Measurements from ENCODE around the gene XRCC1.
A peak's percentile ranks its signal among the peaks of the same experiment; 100 is the strongest.
"Not testable (repeated sequence)": the region's sequence is repeated elsewhere in the genome, so short reads cannot be mapped to it uniquely, and the experiment has no call there.

Gene XRCC1

DNA sequence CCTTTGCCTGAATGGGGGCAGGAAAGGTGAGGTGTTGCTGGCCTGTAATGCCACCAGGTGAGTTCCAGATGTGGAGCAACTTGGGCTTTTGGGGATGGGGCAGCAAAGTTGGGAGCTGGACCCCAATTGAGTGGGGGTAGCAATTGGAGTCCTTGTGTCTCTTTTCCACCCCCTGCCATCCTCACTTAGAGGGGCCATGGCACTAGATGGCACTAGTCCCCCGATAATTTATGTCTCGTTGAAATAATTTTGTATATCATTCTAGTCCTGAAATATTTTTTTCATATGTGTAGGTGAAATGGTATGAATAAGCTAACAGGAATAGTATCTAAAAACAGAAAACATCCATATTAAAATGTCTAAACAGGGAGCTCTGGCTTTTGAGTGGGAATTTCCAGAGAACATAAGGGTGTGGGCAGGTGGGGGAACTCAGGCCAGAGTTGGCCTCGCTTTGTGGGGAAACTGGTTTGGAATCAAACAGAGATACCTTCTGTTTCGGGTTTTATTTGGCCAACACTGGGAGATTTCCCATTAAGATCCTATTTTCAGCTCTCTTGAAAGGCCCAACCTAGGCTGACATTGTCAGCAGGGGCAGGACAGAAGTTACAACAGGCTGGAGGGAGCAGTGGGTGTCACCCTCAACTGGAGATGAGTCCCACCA is 24.4 kb upstream of the XRCC1 start:
- no peak for DNase-seq

DNA sequence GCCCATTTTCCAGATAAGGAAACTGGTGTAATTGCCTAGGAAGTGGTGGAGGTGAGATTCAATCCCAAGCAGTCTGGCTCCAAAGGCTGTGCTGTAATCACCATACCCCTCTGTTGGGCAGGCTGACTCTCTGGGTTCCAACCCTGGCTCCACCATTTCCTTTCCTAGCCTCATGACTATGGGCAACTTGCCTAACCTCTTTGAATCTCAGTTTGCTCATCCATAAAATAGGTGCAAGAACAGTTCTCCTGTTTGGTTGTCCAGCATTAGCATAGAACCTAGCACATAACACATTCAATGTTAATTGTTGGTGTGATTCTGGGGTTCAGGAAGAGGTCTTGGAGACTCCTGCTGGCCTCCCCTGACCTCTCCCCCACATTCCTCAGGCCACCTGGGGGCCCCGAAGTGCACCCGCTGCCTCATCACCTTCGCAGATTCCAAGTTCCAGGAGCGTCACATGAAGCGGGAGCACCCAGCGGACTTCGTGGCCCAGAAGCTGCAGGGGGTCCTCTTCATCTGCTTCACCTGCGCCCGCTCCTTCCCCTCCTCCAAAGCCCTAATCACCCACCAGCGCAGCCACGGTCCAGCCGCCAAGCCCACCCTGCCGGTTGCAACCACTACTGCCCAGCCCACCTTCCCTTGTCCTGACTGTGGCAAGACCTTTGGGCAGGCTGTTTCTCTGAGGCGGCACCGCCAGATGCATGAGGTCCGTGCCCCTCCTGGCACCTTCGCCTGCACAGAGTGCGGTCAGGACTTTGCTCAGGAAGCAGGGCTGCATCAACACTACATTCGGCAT is 23.3 kb upstream of the XRCC1 start:
- DNase-seq = no peak

DNA sequence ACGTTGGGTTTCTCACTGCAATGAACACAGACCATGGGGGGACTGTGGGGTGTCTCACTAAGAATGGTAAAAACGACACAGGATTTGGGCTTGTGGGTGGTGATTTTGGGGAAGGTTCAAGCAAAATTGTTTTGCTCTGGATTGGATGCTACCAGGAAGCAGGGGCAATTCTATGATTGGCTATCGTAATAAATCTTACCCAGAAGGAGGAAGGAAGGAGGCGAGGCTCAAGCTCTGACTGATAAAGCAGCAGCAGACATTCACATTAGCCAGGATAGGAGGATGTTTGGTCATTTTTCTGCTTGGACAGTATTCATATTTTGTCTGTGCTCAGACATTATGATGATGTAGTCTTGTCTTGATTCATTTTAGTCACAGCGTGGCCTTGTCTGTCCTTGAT is 22.5 kb upstream of the XRCC1 start:
- no peak for DNase-seq

DNA sequence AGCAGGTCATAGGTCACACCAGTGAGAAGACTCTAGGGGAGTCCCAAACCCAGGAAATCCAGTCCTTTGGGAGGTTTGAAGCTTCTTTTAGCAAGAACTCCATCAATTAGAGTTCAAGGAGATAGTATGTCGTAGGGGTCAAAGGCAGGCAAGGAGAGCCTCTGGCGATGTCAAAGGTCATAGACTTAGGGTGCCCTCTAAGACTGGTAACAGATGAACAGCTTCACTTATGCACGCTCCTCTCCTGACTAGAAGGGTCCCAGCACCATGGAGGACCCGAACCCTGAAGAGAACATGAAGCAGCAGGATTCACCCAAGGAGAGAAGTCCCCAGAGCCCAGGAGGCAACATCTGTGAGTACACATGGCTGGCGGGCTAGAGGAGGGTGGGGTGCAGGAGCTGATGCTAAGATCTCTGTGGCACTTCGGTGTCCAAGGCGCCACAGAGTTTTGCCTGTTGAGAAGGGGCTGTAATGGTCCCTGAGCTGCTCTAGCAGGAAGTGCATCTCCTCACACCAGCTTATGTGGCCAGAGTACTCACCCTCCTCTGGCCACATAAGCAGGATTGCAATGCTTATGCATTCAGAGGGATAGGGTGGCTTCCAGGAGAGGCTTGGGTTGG is 21.6 kb upstream of the XRCC1 start:
- DNase-seq = no peak

DNA sequence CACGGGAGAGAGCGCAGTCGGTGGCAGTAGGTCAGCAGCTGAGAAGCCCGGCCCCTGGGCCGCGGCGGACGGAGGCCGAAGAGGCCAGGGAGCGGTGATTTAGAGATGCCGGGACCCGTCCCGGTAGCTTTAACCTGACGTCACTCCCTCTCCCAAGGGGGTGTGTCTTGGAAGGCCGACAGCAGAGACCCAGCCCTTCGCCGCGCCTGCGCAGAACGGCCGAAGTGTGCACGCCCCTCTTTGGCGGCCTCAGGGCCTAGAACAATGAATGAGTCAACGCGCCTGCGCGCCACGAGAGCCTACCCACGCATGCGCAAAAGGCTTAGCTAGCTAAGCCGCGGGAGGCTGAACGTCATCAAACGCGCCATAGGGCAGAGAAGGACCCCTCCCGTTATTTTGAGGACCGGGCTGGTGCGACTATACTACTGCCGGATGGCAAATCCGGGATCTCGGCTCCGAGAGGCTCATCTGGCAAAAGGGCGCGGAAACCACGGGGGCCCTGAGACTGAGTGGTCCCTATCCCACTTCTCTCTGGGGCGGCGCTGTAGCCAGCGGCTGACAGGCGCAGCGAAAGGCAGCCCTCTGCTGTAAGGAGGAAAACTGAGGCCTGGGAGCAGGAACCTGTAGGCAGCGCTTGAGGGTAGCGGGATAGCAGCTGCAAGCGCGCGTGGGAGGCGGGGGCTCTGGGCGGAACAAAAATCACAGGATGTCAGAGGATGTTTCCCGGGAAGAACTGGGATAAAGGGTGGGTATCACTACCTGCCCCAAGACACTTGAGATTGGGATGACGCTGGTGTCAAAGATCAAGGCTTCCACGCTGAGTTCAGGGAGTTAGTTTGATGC is 20.9 kb upstream of the XRCC1 start, which contains the start of the genes IRGQ and ZNF576:
IRGQ (minus strand) TSS at position 136 of the 843 bp plus-strand sequence. CDS start 796 bp downstream, outside the sequence.
ZNF576 (plus strand) TSS at position 597 of the 843 bp plus-strand sequence. CDS start 514 bp downstream, outside the sequence.
- peak; percentile 99 for DNase-seq

DNA sequence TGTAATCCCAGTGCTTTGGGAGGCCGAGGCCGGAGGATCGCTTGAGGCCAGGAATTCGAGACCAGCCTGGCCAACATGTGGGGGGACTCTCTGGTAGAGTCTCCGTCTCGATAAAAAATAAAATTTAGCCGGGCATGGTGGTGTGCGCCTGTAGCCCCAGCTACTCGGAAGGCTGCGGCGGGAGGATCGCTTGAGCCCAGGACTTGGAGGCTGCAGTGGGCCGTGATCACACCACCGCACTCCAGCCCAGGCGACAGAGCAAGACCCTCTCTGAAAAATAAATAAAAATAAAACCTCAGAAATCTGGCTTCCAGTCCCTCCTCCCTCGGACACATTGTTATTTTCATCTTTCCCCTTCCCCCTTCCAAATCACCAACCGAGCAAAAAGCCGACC is 20.3 kb upstream of the XRCC1 start:
- no peak for DNase-seq

DNA sequence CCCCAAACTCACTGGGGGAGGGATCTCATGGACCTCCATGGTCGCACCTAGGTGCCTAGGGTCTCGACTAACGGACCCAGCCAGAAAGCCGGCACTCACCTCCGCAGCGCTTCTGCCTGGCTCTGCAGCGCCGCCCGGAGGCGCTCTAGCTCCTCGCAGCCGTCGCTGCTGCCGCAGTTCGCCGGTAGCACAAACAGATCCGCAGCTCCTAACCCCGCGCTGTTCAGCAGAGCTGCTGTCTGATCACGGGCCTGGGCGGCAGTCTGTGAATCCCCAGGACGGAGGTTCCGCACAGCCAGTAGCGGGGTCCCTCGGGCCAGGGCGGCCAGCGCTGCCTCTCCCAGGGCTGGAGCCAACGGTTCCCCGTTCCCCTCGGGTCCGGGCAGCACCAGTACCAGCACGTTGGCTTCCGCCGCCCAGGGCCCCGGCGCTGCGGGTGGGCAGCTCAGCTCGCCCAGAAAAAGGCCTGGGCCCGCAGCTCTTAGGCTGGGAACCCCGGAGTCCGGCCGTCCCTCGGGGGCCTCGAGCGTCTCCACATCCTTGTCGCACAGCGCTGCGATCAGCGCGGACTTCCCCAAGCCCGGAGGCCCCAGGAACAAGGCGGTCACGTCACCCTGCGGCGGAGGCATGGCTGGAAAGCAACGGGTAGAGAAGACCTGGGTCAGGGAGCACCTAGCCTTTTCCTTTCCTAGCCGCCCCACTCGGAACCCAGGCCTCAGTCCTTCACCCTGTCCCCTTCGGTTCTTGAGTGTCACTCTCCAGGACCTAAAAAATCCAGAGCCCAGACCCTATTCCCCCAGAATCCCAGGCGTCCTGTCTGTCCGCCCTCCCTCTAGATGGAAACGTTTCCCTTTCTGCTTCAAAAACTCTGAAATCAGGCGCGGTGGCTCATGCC is 19.6 kb upstream of the XRCC1 start:
- DNase-seq = peak; percentile 72

DNA sequence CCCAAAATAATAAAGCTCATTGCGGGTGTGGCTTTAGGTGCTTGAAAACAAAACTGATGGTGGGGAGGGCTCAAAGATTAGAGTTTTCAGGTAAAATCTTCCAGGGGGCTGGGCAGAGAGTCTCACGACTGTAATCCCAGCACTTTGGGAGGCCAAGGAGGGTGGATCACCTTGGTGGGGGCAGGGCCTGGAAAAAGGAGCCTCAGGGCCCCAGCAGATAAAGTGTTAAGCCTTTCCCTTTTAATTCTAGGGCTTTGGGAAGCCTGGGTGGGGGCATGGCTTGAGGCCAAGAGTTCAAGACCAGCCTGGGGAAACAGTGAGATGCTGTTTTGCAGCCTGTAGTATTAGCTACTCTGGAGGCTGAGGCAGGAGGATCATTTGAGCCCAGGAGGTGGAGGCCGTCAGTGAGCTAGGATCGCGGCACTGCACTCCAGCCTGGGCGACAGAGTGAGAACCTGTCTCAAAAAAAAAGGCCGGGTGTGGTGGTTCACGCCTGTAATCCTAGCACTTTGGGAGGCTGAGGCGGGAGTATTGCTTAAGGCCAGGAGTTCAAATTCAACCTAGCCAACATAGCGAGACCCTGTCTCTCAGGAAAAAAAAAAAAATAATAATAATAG is 18.9 kb upstream of the XRCC1 start:
- DNase-seq = no peak

DNA sequence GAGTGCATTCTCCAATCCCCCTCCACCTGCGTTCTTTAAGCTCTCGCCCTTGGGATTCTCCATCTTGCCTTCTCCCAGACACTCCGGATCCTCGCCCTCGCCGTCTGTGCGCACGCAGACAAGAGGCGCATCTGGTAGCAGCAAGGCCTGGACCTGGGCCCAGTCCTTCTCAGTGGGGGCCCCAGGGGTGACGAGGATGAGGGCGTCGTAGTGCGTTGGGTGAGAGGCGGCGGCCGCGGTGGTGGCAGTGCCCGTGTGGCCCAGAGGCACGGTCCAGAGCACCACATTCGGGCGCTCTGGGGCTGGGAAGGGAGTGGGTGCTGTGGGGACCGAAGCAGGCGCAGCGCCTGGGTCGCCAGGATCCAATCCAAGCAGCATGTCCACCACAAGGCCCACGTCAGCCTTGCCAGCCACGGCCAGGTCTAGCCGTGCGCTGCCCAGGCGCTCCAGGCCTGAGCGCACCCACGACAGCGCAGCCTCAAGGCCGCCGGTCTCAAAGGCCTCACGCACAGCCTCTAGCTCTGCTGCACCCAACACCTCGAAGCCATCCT is 17.5 kb upstream of the XRCC1 start:
- DNase-seq = no peak

DNA sequence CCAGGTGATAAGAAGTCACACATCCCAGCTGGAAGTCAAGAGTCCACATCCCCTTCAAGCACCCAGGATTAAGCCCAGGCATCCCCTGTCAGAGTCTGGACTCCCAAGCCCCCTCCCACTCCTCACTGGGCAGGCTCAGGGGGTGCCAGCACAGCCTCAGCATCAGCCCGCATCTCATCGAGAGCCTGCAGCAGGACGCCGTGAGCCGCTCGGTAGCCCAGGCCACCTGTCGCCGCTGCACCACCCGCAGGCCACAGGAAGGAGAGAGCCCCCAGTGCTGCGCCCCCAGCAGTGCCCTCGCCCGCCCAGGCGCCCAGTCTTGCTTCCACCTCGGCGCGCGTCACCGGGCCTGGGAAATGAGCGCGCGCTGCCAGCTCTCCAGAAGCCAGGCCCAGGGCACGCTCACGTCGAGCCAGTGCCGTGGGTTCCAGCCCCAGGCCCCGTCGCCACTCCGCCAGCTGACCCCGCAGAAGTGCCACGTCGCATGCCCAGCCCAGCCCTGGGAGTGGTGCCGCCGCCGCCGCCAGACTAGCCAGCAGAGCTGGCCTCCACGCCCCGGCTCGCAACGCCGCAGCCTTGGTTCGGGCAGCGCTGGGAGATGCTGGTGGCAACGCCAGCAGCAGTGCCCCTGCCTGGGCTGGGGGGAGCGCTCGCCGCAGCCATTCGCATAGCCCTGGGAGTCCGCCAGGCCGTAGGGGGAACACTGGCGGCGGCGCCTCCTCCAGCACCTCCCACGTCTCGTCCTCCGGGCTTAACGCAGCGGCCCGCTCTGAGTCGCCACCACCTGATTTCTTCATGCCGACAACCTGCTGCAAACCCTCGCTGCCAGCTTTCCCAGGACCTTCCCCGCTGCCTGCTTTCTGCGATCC is 16.8 kb upstream of the XRCC1 start:
- no peak for DNase-seq

DNA sequence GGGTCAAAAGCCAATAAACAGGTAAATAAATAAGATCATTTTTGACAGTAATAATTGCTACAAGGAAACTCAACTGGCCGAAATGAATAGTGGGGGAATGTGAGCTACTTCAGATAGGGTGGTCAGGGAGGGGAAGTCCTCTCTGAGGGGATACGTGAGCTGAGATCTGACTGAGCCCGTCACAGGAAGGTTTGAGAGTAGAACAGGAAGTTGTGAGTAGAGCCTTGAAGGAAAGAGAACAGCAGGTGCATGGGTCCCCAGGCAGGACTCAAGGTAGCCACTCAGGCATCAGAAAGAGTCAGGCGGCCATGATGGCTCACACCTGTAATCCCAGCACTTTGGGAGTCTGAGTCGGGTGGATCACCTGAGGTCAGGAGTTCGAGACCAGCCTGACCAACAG is 14.4 kb upstream of the XRCC1 start:
- no peak for DNase-seq

DNA sequence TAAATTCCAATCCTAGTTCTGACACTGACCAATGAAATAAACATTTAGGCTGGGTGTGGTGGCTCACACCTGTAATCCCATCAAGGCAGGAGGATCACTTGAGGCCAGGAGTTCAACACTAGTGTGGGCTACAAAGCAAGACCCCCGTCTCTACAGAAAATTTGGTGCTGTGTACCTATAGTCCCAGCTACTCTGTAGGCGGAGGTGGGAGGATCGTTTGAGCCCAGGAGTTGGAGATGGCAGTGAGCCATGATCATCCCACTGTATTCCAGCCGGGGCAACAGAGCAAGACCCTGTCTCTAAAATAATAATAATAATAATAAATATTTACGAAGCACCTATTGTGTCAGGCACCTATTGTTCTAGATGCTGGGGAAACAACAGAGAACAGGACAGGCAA is 13.9 kb upstream of the XRCC1 start:
- no peak for DNase-seq

DNA sequence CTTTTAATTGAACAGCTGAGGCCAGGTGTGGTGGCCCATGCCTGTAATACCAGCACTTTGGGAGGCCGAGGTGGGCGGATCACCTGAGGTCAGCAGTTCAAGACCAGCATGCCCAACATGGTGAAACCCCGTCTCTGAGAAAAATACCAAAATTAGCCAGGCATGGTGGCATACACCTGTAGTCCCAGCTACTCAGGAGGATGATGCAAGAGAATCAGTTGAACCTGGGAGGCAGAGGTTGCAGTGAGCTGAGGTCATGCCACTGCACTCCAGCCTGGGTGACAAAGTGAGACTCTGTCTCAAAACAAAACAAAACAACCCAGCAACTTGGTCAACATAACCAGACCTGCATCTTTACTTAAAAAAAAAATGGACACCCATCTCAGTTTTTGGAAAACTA is 11.7 kb upstream of the XRCC1 start:
- DNase-seq = not testable (repeated sequence)

DNA sequence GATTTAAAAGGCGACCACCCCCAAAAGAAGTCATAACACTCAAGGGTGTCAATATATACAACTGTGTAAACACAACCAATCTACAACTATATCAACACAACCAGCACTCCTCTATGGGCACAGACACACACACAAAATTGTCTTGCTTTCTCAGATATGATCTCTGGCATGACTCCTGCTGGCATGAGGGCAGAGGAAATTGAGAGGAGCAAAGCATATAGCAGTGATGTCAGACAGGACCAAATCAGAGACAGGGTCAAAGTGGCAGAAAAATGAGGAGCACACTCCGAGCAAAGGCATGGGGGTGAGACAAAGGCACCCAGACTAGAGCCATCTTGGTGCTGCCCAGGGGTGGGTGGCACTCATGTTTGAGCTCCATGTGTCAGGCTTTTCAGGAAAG is 11.0 kb upstream of the XRCC1 start:
- no peak for DNase-seq

DNA sequence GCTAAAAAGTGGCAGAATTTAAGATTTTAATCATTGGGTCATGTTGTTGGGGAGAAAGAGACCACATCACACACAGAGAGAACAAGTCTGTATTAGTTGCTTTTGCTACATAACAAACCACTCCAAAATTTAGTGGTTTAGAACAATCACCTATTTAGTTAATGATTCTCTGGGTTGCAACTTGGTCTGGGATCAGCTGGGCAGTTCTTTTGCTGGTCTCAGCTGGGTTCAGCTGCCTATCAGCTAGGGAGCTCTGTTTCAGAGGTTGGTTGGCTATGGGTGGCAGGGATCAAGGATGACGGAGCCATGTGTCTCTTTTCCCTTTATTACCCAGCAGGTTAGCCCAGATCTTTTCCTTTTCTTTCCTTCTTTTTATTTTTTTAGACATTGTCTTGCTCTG is 9.2 kb upstream of the XRCC1 start:
- no peak for DNase-seq

DNA sequence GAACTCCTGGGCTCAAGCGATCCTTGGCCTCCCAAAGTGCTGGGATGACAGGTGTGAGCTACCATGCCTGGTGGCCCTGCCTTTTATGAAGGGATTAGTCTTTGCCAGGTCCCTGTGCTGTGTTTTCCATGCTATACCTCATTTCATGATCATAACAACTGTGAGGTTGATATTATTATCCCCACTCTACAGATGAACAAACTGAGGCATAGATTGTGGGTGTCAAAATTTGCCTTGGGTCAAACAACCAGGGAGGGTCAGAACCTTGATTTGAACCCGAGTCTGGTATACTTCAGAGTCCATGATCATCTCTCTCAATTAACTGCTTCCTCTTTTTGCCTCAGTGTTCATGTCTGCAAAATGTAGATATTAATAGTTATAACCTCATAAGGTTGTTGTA is 7.2 kb upstream of the XRCC1 start:
- no peak for DNase-seq

DNA sequence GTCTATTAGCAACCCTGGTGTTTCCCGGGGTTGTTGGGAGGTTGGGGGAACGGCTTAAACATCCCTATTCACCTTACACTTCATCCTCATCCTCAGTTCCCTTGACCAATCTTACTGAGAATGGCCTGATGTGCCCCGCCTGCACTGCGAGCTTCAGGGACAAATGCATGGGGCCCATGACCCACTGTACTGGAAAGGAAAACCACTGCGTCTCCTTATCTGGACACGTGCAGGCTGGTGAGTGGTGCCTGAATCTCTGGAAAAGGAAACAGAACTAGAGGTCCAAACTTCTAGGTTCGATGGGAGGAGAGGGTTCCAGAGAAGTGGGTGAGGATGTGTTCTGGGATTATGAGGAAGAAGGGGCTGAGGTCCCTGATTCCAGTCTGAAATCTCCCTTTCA is 6.1 kb upstream of the XRCC1 start:
- no peak for DNase-seq

DNA sequence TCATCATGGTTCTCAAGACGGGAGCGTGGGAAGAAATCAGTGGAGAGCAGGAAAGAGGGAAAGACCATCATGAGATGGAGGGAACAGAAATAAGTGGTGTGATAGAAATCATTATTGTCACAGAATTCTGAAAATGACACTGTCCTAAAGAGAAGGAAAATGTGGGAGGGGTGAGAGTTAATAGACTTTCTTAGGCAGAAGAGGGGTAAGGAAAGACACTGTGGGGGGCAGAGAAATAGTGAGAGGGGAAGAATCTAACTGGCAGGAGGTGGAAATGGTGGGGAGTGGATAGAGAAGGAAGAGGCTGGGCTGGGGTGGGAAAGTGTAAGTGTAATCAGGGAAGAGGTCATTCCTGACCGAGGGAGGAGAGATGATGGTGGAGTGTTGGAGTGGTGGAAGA is 3.5 kb upstream of the XRCC1 start:
- no peak for DNase-seq

DNA sequence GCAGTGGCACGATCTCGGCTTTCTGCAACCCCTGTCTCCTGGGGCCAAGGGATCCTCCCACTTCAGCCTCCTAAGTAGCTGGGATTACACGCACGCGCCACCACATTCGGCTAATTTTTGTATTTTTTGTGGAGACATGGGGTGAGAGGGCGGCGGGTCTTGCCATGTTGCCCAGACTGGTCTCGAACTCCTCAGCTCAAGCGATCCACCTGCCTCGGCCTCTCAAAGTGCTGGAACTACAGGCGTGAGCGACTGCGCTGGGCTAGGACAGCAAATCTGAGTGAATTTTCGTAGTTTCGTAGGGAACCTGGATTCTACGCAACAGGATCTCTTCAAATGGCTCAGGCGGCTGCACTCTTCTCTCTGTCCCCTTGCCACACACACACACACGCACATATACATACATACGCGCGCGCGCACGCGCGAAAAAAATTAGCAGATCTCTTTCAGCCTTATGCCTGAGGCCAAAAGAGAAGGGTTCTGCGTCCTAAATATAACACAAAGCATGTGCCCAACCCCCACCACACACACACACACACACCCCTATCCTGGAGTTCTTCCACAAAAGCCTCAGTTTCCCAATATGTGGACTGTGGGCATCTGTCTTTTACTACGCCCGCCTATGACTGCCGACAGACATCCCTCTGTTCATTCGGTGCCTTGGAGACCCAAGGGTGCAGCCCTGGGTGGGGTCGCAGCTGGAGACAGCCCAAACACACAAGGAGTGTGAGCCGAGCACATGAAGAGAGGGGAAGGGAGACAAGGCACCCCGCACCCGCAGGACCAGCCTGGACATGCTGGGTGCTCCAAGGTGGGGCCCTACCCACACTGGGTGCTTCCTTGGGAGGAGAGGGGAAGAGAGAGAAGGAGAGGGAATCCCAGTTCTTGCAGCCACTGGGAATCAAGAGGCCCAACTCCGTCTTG is 890 bp upstream of the XRCC1 start:
- DNase-seq = no peak

Data from central memory CD4-positive, alpha-beta T cell (primary cell).